GM12878 (cell line): ENCODE results near the gene FBXW9. TPM values are rescaled to one million over a fixed set of nuclear protein-coding genes. Genes with fewer than 3 reads are reported as not detected.
A peak's percentile ranks its signal among the peaks of the same experiment; 100 is the strongest.

Experiments
- ATF3 ChIP-seq: IDR thresholded peaks from 2 replicates; pipeline ENCODE4 v1.6.1; 2011; ENCODE audit warnings: low read depth, mild to moderate bottlenecking, low read length, moderate library complexity, borderline replicate concordance; ENCODE audit errors: extremely low read depth
- CTCF ChIP-seq, 3 experiments: IDR thresholded peaks in 2 of 3; conservative IDR thresholded peaks in 1 of 3; 2 replicates each; pipeline ENCODE4 v1.5.1; 2011; ENCODE audit warnings: low read depth in 3 of 3, low read length in 3 of 3, mild to moderate bottlenecking in 3 of 3, control low read depth in 2 of 3, moderate library complexity in 2 of 3, inconsistent platforms in 1 of 3, mixed read lengths in 1 of 3; ENCODE audit not compliant: control insufficient read depth in 2 of 3, insufficient read depth in 1 of 3; ENCODE audit errors: extremely low read depth in 1 of 3
- DPF2 ChIP-seq: fragments of 450-650 bp; IDR thresholded peaks from 2 replicates; pipeline ENCODE4 v1.6.1; 2017; ENCODE audit warnings: mild to moderate bottlenecking
- E4F1 ChIP-seq: fragments of 450-650 bp; IDR thresholded peaks from 2 replicates; pipeline ENCODE4 v1.6.1; 2018; ENCODE audit warnings: borderline replicate concordance, mild to moderate bottlenecking; ENCODE audit not compliant: partially characterized antibody
- GATAD2B ChIP-seq: fragments of 450-650 bp; conservative IDR thresholded peaks from 2 replicates; pipeline ENCODE4 v1.6.1; 2017; ENCODE audit warnings: low read depth, mild to moderate bottlenecking, moderate library complexity
- KDM1A ChIP-seq: fragments of 200-600 bp; sonication (generic); IDR thresholded peaks from 2 replicates; pipeline ENCODE4 v1.6.1; 2016; ENCODE audit warnings: borderline replicate concordance
- NR2F1 ChIP-seq: fragments of 450-650 bp; conservative IDR thresholded peaks from 2 replicates; pipeline ENCODE4 v1.6.1; 2017; ENCODE audit warnings: mild to moderate bottlenecking
- POLR2A ChIP-seq: IDR thresholded peaks from 2 replicates; pipeline ENCODE4 v1.6.1; 2011; ENCODE audit warnings: low read depth, mild to moderate bottlenecking, low read length
- POU2F2 ChIP-seq: IDR thresholded peaks from 3 replicates; pipeline ENCODE4 v1.6.1; 2011; ENCODE audit warnings: low read depth, mild to moderate bottlenecking, low read length, borderline replicate concordance
- RAD51 ChIP-seq: fragments of 450-650 bp; IDR thresholded peaks from 2 replicates; pipeline ENCODE4 v1.6.1; 2016; ENCODE audit warnings: moderate library complexity, mild to moderate bottlenecking, inconsistent platforms
- RCOR1 ChIP-seq: conservative IDR thresholded peaks from 2 replicates; pipeline ENCODE4 v1.6.1; 2012; ENCODE audit warnings: low read depth, low read length, improper control_type of control experiment
- SKIL ChIP-seq: fragments of 450-650 bp; IDR thresholded peaks from 2 replicates; pipeline ENCODE4 v1.6.1; 2017; ENCODE audit warnings: mild to moderate bottlenecking, low read depth, inconsistent platforms; ENCODE audit not compliant: poor library complexity, severe bottlenecking
- SMAD1 ChIP-seq: fragments of 450-650 bp; IDR thresholded peaks from 2 replicates; pipeline ENCODE4 v1.6.1; 2018; ENCODE audit warnings: mild to moderate bottlenecking, low read depth; ENCODE audit not compliant: partially characterized antibody
- SMARCA5 ChIP-seq: fragments of 450-650 bp; IDR thresholded peaks from 2 replicates; pipeline ENCODE4 v1.6.1; 2017; ENCODE audit warnings: mild to moderate bottlenecking
- TCF7 ChIP-seq: IDR thresholded peaks from 2 replicates; pipeline ENCODE4 v1.6.1; 2014; ENCODE audit warnings: antibody characterized with exemption, borderline replicate concordance
- YY1 ChIP-seq: IDR thresholded peaks from 2 replicates; pipeline ENCODE4 v1.6.1; 2011; ENCODE audit warnings: low read depth, mild to moderate bottlenecking, low read length
- ZSCAN29 ChIP-seq: fragments of 450-650 bp; IDR thresholded peaks from 2 replicates; pipeline ENCODE4 v1.6.1; 2017; ENCODE audit warnings: mild to moderate bottlenecking, moderate library complexity
- polyA plus RNA-seq, 11 experiments: library from polyadenylated mRNA; depleted of rRNA in 4 of 11; unstranded in 6 of 11; stranded (reverse) in 5 of 11; fragments of >200 nt; fragmentation: Nextera tagmentation in 4 of 11; fragmentation: Illumina TruSeq in 1 of 11; extraction: Ambion mirVana in 4 of 11; extraction: Trizol in 1 of 11; gene quantifications; 1 replicate in 1 of 11; 2 replicates in 10 of 11; pipeline versions ENCODE4 v1.2.1 to v1.2.3, GENCODE V29; 2011 to 2016; ENCODE audit warnings: inconsistent platforms in 2 of 11, missing spikeins in 2 of 11, low read depth in 1 of 11
- total RNA-seq, 4 experiments: library from RNA; depleted of rRNA in 3 of 4; stranded (reverse); fragments of >200 nt in 3 of 4; fragmentation: Illumina TruSeq in 1 of 4; extraction: Trizol in 1 of 4; gene quantifications; 2 replicates each; pipeline versions ENCODE4 v1.2.1 to v1.2.3, GENCODE V29; 2013 to 2021

FBXW9 gene
- total and polyA plus RNA-seq, 10 of the 15 experiments (the other 5 are each of a cell fraction or from before 2014, with no cell fraction given), result 0.21 to 14.8 (median 7.3) TPM

- TF ChIP-seq ATF3 (no peak), SKIL (peak; percentile 27), SMARCA5 (0 out of 2 replicates have a peak, but pooled peaks have one; percentile 74), RCOR1 (peak; percentile 56; the same call in 1 of the 2 replicates), RAD51 (no peak), TCF7 (no peak), POU2F2 (no peak), YY1 (peak; percentile 55; the same call in 1 of the 2 replicates), DPF2 (peak; percentile 53; the same call in 1 of the 2 replicates), CTCF (IDR thresholded peaks at IDR 0.05 in 2 of 3, conservative IDR thresholded peaks at IDR 0.05 in 1 of 3; ENCODE audit: control insufficient read depth in 2 of 3, extremely low read depth in 1 of 3, insufficient read depth in 1 of 3, low read depth in 3 of 3, low read length in 3 of 3) (peak; percentile 74 to 93 (median 89); a peak in 5 of 6 replicates), KDM1A (no peak), ZSCAN29 (peak; percentile 72; the same call in 1 of the 2 replicates), POLR2A (peak; percentile 54), NR2F1 (0 out of 2 replicates have a peak, but pooled peaks have one; percentile 17), SMAD1 (no peak), E4F1 (no peak), GATAD2B (peak; percentile 73; the same call in 1 of the 2 replicates)
Observed at GRCh38 chr19:12639901-12640613, 56.4 kb downstream of the FBXW9 start (continued).
